ENCODE results near the gene FRMD8. TPM values are rescaled to one million over a fixed set of nuclear protein-coding genes. Genes with fewer than 3 reads are reported as not detected.
A peak's percentile ranks its signal among the peaks of the same experiment; 100 is the strongest.

Gene FRMD8
- polyA plus RNA-seq, 6 donors from 2014 or later, result 45.3 to 64.6 (median 53.8) TPM

DNA sequence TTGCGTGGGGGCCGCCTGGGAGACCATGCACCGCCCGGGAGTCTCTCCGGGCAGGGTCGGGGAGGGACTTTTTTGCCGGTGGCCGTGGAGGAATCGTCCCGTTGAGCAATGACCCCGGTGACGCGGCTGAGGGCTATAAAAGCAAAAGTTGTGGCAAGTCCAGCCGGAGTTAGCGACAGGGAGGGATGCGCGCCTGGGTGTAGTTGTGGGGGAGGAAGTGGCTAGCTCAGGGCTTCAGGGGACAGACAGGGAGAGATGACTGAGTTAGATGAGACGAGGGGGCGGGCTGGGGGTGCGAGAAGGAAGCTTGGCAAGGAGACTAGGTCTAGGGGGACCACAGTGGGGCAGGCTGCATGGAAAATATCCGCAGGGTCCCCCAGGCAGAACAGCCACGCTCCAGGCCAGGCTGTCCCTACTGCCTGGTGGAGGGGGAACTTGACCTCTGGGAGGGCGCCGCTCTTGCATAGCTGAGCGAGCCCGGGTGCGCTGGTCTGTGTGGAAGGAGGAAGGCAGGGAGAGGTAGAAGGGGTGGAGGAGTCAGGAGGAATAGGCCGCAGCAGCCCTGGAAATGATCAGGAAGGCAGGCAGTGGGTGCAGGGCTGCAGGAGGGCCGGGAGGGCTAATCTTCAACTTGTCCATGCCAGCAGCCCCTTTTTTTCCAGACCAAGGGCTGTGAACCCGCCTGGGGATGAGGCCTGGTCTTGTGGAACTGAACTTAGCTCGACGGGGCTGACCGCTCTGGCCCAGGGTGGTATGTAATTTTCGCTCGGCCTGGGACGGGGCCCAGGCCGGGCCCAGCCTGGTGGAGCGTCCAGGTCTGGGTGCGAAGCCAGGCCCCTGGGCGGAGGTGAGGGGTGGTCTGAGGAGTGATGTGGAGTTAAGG is 36.4 kb downstream of the FRMD8 start, which contains the start of gene NEAT1:
Gene NEAT1, plus strand, starts transcription at position 166 of the 883 bp plus-strand sequence.
- no peaks in the 10 kb centered on the region for H3K9me3 Mint-ChIP-seq
- DNase-seq, result peak; percentile 79
- peaks cover 5 to 9% of the 10 kb centered on the region in 2 donors for H3K36me3 Mint-ChIP-seq
- ATAC-seq (ENCODE audit: low read depth in 2 of 2), result peak in 1 of 2 donors; percentile 2
- H3K27ac Mint-ChIP-seq, result peak within 1 kb of the TSS; percentile 98 to 100 (median 100)
- H3K27me3 Mint-ChIP-seq, result no peaks in the 10 kb centered on the region
- peak within 1 kb of the TSS; percentile 84 to 98 (median 94) for H3K4me3 Mint-ChIP-seq
- H3K4me1 Mint-ChIP-seq, result peaks cover 77 to 96% (median 95%) of the 10 kb centered on the region in 3 donors

DNA sequence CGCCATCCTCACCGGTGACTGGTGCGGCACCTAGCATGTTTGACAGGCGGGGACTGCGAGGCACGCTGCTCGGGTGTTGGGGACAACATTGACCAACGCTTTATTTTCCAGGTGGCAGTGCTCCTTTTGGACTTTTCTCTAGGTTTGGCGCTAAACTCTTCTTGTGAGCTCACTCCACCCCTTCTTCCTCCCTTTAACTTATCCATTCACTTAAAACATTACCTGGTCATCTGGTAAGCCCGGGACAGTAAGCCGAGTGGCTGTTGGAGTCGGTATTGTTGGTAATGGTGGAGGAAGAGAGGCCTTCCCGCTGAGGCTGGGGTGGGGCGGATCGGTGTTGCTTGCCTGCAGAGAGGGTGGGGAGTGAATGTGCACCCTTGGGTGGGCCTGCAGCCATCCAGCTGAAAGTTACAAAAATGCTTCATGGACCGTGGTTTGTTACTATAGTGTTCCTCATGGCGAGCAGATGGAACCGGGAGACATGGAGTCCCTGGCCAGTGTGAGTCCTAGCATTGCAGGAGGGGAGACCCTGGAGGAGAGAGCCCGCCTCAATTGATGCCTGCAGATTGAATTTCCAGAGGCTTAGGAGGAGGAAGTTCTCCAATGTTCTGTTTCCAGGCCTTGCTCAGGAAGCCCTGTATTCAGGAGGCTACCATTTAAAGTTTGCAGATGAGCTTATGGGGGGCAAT is 37.2 kb downstream of the FRMD8 start:
- H3K27me3 Mint-ChIP-seq, result no peaks in the 10 kb centered on the region
- peaks cover 5 to 9% of the 10 kb centered on the region in 2 donors for H3K36me3 Mint-ChIP-seq
- H3K4me3 Mint-ChIP-seq, result peak overlapping the region; percentile 84 to 98 (median 94)
- peak overlapping the region; percentile 98 to 100 (median 100) for H3K27ac Mint-ChIP-seq
- H3K4me1 Mint-ChIP-seq, result peaks cover 78 to 95% (median 94%) of the 10 kb centered on the region in 3 donors
- ATAC-seq (ENCODE audit: low read depth in 2 of 2) (no peak), DNase-seq (no peak)
- H3K9me3 Mint-ChIP-seq, result no peaks in the 10 kb centered on the region

DNA sequence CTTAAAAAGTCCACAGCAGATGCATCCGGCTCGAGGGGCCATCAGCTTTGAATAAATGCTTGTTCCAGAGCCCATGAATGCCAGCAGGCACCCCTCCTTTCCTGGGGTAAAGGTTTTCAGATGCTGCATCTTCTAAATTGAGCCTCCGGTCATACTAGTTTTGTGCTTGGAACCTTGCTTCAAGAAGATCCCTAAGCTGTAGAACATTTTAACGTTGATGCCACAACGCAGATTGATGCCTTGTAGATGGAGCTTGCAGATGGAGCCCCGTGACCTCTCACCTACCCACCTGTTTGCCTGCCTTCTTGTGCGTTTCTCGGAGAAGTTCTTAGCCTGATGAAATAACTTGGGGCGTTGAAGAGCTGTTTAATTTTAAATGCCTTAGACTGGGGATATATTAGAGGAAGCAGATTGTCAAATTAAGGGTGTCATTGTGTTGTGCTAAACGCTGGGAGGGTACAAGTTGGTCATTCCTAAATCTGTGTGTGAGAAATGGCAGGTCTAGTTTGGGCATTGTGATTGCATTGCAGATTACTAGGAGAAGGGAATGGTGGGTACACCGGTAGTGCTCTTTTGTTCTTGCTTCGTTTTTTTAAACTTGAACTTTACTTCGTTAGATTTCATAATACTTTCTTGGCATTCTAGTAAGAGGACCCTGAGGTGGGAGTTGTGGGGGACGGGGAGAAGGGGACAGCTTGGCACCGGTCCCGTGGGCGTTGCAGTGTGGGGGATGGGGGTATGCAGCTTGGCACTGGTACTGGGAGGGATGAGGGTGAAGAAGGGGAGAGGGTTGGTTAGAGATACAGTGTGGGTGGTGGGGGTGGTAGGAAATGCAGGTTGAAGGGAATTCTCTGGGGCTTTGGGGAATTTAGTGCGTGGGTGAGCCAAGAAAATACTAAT is 38.0 kb downstream of the FRMD8 start:
- Mint-ChIP-seq H3K9me3 (no peaks in the 10 kb centered on the region), H3K27me3 (no peaks in the 10 kb centered on the region), H3K36me3 (peaks cover 5 to 9% of the 10 kb centered on the region in 2 donors), H3K4me1 (peaks cover 78 to 95% (median 92%) of the 10 kb centered on the region in 3 donors), H3K4me3 (peak overlapping the region; percentile 84 to 98 (median 94)), H3K27ac (peak overlapping the region; percentile 98 to 100 (median 100))
- ATAC-seq (ENCODE audit: low read depth in 2 of 2) (no peak), DNase-seq (no peak)

DNA sequence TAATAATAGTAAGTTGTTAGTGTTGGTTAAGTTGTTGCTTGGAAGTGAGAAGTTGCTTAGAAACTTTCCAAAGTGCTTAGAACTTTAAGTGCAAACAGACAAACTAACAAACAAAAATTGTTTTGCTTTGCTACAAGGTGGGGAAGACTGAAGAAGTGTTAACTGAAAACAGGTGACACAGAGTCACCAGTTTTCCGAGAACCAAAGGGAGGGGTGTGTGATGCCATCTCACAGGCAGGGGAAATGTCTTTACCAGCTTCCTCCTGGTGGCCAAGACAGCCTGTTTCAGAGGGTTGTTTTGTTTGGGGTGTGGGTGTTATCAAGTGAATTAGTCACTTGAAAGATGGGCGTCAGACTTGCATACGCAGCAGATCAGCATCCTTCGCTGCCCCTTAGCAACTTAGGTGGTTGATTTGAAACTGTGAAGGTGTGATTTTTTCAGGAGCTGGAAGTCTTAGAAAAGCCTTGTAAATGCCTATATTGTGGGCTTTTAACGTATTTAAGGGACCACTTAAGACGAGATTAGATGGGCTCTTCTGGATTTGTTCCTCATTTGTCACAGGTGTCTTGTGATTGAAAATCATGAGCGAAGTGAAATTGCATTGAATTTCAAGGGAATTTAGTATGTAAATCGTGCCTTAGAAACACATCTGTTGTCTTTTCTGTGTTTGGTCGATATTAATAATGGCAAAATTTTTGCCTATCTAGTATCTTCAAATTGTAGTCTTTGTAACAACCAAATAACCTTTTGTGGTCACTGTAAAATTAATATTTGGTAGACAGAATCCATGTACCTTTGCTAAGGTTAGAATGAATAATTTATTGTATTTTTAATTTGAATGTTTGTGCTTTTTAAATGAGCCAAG is 38.9 kb downstream of the FRMD8 start:
- Mint-ChIP-seq H3K4me3 (peak overlapping the region; percentile 84 to 98 (median 94)), H3K4me1 (peaks cover 81 to 95% (median 92%) of the 10 kb centered on the region in 3 donors), H3K9me3 (no peaks in the 10 kb centered on the region), H3K36me3 (peaks cover 5 to 9% of the 10 kb centered on the region in 2 donors), H3K27ac (peak overlapping the region; percentile 98 to 100 (median 100)), H3K27me3 (no peaks in the 10 kb centered on the region)
- DNase-seq (peak; percentile 91), ATAC-seq (ENCODE audit: low read depth in 2 of 2) (peak; percentile 59 to 64)

DNA sequence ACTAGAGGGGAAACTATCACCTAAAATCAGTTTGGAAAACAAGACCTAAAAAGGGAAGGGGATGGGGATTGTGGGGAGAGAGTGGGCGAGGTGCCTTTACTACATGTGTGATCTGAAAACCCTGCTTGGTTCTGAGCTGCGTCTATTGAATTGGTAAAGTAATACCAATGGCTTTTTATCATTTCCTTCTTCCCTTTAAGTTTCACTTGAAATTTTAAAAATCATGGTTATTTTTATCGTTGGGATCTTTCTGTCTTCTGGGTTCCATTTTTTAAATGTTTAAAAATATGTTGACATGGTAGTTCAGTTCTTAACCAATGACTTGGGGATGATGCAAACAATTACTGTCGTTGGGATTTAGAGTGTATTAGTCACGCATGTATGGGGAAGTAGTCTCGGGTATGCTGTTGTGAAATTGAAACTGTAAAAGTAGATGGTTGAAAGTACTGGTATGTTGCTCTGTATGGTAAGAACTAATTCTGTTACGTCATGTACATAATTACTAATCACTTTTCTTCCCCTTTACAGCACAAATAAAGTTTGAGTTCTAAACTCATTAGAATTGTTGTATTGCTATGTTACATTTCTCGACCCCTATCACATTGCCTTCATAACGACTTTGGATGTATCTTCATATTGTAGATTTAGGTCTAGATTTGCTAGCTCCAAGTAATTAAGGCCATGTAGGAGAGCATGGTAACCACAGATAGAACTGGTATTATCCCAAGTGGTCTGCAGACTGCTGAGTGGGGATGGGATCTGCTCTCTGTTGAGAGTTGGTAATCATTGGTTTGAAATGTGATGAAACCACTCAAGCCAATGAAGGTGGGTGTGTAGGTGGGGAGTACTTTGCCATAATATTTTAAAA is 39.8 kb downstream of the FRMD8 start:
- peak; percentile 82 for DNase-seq
- Mint-ChIP-seq H3K4me1 (peaks cover 82 to 94% (median 92%) of the 10 kb centered on the region in 3 donors), H3K36me3 (peaks cover 5 to 9% of the 10 kb centered on the region in 2 donors), H3K9me3 (no peaks in the 10 kb centered on the region), H3K27ac (peak overlapping the region; percentile 98 to 100 (median 100)), H3K27me3 (no peaks in the 10 kb centered on the region), H3K4me3 (peak overlapping the region; percentile 84 to 98 (median 94))
- peak; percentile 57 to 62 for ATAC-seq (ENCODE audit: low read depth in 2 of 2)

DNA sequence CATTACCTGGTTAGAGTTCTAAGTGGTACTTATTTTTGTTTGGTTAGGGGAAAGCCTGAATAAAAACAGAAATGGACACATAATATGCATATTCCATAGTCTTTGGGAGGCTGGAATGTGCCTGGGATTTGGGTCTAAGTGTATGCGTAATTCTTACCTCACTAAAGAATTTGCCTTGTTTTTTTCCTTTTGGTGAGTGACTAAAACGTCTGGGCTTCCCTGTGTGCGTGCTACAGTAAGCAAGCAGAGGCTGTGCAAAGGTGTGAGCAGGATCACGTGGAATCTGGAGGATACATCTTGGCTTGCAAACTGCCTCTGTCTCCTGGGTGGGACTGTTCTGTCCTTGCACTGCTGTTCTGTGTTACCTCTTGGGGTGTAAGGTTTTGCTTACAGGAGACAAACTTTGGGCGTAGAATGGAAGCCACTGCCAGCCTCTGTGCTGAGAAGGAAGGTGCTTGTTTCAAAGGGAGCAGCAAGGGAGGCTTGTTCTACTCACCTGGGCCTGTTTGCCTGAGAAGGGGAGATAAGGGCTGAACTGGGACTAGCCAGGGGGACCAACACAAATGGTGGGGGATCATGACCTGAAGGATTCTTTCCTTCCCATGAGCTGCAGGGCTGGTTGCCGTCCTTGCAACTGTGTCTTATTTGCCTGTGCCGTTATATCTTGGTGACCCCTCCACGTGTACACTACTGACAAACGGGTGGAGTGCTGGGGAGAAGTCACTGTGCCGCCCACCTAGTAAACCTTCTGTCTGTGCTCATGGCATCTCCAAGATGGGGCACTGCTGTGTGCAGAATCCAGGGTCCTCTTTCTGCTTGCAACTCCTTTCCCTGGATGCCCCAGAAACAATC is 40.6 kb downstream of the FRMD8 start:
- peak overlapping the region; percentile 98 to 100 (median 100) for H3K27ac Mint-ChIP-seq
- H3K9me3 Mint-ChIP-seq, result no peaks in the 10 kb centered on the region
- ATAC-seq (ENCODE audit: low read depth in 2 of 2), result no peak
- no peak for DNase-seq
- H3K36me3 Mint-ChIP-seq, result peaks cover 5 to 9% of the 10 kb centered on the region in 2 donors
- H3K27me3 Mint-ChIP-seq, result no peaks in the 10 kb centered on the region
- peaks cover 88 to 95% (median 92%) of the 10 kb centered on the region in 3 donors for H3K4me1 Mint-ChIP-seq
- H3K4me3 Mint-ChIP-seq, result peak overlapping the region; percentile 44 to 98 (median 92)

DNA sequence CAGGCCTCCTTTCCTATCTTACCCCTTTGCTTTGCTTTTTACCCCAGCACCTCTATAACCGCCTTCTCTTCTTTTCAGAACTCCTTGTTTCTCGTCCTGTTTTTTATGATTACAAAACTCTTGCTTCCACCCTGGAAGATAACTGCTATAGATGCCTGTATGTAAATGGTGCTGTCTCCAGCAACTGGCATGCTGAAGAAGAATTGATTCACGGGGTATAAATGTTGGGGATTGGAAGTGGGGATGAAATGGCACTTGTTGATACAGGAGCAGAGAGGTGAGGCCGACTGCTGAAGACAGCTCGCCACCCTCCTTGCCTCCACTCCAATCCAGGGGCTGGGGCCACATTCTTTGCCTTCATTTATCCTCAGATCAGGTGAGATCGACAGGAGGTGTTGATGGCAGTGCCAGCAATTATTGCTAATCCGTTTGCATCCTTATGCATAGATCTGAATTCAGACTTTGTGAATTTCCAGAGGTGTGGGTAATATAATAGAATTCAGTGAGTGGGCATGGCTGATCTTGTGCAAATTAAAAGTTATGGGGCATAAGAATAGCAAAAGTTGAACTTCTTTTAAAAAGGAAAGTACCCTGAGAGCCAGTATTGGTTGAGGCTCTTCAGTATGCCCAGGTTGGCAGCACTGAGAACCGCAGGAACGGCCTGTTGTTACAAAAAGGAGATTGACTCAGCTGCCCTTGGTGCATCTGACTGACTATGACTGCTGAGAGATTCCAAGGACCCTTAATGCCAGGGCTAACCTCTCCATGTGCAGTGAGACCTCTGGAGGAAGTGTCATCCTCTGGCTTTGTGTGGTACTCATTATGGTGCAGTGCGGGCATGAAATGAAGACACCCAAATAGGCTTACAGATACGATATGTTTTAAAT is 41.5 kb downstream of the FRMD8 start:
- H3K27me3 Mint-ChIP-seq, result no peaks in the 10 kb centered on the region

DNA sequence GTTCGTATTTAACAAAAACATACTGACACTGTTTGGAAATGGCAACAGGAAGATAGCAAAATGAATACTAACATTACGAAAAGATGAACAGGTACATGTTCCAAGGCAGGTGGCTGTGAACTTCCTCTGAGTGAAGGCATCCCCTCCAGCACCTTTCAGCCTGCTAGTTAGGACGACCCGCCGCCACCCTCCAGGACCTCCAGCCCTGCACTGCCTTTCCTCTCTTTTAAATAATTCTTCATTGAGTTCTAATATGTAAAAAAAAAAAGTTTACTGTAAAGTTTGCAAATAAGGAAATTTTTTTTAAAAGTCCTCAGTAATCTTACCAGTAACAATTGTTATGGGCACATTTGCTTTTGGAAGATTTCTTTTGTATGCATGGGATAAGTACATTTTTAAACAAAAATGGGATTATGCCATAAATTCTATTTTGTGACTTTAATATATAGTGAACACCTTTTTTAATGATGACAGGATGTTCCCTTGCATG is 42.2 kb downstream of the FRMD8 start:
- peak overlapping the region; percentile 88 to 100 (median 100) for H3K27ac Mint-ChIP-seq
- H3K4me3 Mint-ChIP-seq, result peak overlapping the region; percentile 34 to 97 (median 72)
- H3K4me1 Mint-ChIP-seq, result peaks cover 81 to 96% (median 89%) of the 10 kb centered on the region in 3 donors
- ATAC-seq (ENCODE audit: low read depth in 2 of 2) (no peak), DNase-seq (no peak)
- peaks cover 0 to 5% of the 10 kb centered on the region in 2 donors for H3K36me3 Mint-ChIP-seq
- H3K27me3 Mint-ChIP-seq, result no peaks in the 10 kb centered on the region
- no peaks in the 10 kb centered on the region for H3K9me3 Mint-ChIP-seq

More for the DNA sequence above, 41.5 kb downstream of the FRMD8 start:
- Mint-ChIP-seq H3K36me3 (peaks cover 3 to 5% of the 10 kb centered on the region in 2 donors), H3K27ac (peak overlapping the region; percentile 98 to 100 (median 100)), H3K9me3 (no peaks in the 10 kb centered on the region), H3K4me1 (peaks cover 85 to 99% (median 91%) of the 10 kb centered on the region in 3 donors), H3K4me3 (peak overlapping the region; percentile 44 to 98 (median 84))
- no peak for ATAC-seq (ENCODE audit: low read depth in 2 of 2)
- DNase-seq, result no peak

DNA sequence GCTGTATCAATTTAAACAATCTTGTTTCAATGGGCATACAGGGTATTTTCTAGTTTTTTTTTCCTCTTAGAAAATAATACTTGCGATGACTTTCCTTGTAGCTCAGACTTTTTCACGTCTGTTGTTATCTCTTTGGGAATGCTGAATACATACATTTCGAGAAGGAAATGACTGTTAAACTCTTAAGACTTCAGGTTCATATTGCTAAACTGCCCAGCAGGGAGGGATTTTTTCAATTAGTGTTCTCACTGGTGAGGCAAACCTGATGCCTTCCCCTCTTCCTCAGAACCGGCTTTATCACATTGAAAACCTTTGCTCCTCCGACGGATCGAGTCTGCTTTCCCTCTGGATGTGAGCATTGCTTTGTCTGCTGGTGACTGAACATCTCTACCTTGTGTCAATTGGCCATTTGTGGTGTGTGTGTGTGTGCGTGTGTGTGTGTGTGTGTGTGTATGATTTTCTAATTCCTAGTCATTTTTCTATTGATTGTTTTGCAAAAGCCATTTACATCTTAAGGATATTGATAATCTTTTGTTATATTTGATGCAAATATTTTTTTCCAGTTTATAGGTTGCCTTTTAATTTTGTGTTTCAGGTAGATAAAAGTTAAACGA is 42.7 kb downstream of the FRMD8 start:
- no peak for ATAC-seq (ENCODE audit: low read depth in 2 of 2)
- DNase-seq, result no peak
- Mint-ChIP-seq H3K27ac (peak overlapping the region; percentile 83 to 99 (median 96)), H3K36me3 (peaks cover 0 to 5% of the 10 kb centered on the region in 2 donors), H3K4me1 (peaks cover 77 to 92% (median 83%) of the 10 kb centered on the region in 3 donors), H3K4me3 (peak overlapping the region; percentile 15 to 91 (median 70)), H3K27me3 (no peaks in the 10 kb centered on the region), H3K9me3 (no peaks in the 10 kb centered on the region)
